HG03565 (cell line): Measurements from ENCODE around the gene ANK3.

Experiments
- ATAC-seq: cut with Tn5 transposase; IDR thresholded peaks from one replicate; pipeline ENCODE4 v1.9.1; 2021; ENCODE audit warnings: mild to moderate bottlenecking, moderate library complexity; ENCODE audit not compliant: unreplicated experiment

Gene ANK3

DNA sequence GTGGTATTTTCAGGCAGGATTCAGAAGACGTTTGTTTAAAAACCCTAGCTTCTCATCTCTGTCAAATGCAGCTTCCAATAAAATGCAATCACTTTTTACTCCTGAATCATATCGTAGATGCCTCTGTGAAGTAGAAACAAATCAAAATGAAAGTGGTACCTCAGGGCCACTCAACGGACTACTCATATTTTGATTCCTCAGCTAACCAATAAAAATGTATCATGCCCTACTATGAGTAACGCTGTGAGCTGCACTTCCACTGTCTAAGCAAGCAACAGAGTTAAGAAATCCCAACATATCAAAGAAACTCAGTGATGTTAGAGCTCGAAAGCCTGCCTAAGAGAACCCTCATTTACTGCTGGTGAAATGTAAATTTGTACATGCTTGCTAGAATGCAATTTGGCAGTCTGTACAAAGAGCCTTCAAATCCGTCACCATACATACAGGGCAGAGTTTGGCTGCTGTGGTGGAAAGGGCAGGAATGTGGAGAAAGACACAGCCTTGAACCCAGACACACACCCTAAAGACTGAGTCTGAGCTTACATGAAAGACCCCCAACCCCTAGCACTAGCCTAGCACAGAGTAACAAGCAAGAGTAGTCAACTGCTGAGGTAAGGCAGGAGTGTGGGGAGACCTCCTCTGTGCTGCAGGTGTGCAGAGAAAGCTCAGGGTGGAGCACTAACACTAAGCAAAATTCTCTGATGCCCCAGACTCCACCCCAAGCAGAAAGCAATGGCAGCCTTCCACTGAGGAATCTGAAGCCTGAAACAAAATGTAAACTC is 151.5 kb downstream of the ANK3 start:
- ATAC-seq, result peak; percentile 34

DNA sequence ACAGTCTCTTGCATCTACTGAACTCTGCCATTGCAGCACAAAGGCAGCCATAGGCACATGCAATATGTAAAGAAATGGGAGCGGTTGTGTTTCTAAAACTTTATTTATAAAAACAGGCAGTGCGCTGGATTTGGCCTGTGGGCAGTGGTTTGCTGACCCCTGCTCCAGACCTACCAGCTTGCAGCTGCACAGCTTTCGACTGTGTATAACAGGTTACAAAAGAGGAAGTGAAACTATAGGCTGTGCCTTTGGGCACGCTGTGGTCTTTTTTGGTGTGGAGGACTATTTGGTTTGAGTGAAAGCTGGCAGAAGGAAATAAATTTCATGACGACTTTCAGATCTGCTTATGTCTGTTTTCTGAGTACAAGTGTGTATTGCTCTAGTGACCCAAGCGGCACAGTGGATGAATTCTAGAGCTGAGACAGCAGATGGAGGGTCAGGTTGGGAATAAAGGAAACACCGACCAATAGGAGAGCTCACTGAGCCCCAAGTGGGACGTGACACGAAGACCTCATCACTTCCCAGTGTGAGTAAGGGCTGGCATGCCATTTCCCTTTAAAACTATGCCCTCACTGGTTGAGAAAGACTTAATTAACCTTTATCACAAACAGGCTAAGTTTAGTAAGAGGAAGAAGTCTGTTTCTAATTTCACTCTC is 152.7 kb downstream of the ANK3 start:
- peak; percentile 96 for ATAC-seq

DNA sequence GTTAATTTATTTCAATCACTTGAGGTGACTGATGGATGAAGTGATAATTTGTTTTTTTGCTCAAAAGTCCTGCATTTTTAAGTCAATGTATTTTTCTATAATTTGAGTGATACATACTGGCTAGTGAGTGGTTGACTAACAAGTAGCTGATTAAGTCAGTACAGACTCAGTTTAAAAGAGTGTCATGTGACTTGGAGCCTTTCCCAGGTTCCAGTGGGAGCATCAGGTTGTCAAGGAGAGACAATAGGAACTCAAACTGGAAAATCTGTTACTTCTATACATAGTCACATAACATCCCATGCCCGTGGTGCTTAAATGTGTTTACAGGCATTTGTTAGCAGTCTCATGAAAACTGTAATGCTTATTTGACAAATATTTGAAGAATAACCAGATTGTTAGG is 154.7 kb downstream of the ANK3 start:
- no peak for ATAC-seq

DNA sequence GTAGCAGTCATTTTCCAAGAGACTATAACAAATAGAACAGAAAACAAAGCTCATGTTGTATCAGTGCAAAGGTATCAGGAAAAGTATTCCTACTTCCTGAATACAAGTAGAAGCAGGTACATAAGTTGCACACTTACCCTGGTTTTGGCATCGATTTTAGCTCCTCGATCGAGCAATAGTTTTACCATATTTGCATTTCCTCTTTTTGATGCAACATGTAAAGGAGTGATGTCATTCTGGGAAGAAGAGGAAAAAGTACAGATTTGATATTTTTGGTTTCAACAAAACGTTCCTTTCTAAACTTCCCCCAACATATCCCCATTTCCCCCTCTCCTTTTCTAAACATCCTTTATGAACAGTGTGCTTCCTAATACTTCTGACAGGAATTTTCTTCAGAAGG is 155.1 kb downstream of the ANK3 start:
- ATAC-seq, result no peak

DNA sequence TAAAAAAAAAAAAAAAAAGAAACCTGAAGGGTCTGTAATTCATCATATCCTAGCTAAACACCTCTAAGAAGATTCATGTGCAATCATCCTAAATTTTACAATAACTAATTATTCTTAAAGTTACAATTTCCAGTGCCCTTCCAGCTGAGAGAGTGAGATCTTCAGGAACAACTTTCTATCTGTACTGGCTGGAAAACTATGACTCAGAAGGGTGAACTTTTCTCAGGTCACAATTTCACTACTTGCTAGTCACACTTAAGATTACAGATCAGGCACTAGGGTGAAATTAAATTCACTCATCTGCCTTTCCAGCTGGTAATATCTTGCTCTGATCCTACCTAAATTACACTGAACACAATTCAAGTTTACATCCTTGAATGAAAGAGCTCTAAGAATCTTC is 158.8 kb downstream of the ANK3 start:
- no peak for ATAC-seq

DNA sequence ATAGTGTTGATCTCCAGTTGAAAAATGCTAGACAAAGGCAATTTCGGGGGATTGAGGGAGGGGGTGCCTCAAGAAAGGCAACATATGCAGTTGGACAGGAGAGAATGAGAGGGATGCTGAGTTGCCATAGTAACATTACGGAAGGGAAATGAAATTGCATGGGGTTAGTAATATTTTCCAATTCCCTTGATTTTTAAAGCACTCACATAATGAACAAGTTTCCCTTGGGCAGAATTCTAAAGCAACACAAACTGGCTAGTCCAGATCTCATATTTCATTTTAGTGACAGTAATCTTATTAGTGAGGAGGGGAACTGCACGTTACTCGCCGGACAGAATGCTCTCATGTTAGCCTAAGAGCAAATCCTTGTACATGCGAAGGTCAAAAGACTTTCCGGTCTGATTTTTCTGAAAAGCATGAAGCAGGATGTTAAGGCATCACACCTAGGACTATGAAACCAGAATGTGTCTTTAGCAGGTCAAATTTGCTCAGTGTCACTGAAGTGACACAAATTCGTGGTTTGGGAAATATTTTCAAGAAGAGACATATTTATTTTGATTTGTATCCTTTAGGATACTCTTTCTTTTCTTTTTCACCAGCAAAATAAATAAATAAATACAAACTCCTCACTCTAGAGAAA is 165.5 kb downstream of the ANK3 start:
- no peak for ATAC-seq

DNA sequence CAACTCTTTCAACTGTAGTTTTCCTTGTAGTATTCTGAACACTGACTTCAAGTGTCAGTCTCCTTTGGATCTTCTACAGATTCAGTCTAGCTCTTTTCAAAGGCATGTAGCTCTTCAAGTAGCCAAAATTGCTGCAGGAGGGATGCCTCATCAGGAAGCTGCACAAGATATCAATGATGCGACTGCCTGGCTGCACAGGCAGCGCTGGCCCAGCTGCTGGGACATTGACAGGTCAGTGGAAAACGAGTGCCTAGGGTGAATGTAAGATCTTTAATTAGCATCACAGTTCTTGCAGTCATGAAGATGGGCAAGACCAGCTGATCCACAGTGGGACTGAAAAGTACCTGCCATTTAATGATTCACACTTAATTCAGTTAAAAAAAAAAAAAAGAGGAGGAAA is 167.6 kb downstream of the ANK3 start:
- no peak for ATAC-seq

DNA sequence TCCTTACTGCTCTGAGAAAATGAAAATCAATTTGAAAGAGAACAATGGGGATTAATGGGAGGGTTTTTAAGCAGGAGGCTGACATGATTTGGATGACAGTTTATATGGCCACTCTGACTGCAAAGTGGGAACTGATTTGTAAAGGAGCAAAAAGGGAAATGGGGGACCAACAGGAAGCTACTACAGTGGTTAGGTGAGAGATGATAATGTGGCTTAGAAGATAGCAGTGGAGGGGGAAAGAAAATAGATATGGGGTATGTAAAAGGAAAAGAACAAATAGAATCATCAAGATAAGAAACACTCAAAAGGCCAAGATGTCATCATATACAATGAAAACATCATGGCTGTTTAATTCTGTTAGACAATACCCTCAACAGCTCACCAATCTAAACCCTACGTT is 177.5 kb downstream of the ANK3 start:
- ATAC-seq, result no peak

DNA sequence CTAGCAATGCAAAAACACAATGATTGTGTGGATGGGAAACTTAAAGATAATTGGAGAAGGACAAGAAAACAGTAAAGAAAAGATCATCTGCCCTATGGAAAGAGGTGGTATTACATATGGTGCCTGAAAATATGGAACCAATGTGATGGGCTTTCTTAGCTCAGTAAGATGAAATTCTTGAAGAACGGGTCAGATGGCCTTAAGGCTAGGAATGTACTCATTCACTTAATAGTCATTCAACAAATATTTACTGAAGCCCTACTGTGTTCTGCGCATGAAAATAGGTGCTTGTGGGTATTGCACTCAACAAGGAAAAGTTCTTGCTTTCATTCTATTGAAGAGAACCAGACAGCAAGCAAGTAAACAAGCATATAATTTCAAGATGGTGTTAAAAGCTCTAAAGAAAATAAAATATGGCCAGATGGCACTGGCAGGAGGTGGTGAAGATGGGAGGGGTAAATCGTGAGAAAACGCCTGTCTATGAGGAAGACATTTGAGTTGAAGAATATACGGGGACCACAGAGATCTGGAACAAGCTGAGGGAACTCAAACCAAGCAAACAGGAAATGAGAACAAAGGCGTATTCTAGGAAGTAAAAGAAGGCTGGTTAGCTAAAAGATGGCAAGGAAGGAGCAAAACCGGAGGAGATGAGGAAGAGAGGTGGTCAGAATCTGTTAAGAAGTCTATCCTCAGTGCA is 179.7 kb downstream of the ANK3 start:
- ATAC-seq, result no peak

DNA sequence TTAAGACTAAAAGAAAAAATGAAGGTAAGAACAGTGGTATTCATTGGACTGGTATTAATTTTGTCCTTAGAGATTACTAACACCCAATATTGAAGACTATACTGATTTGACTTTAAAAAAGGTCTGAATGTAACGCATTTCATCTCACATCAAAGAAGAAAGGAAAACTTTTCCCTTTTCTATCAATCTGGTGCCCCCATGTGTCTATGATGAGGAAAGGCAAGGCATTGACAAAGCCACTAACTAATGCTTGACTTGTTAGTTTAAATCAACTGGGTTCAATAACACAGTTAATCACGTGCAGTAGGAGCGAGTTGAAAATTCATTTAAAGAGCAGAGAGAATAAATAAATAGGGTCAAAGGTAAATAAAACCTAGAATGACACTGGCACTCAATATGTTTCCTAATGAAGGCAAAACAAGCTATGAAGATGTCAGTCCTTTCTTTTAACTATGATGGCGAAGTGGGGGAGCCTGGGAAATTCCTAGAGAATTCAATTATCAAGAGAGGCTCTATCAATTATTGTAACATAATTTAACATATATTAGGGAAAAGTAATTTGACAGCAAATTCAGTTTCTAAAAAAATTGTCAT is 180.9 kb downstream of the ANK3 start:
- no peak for ATAC-seq

DNA sequence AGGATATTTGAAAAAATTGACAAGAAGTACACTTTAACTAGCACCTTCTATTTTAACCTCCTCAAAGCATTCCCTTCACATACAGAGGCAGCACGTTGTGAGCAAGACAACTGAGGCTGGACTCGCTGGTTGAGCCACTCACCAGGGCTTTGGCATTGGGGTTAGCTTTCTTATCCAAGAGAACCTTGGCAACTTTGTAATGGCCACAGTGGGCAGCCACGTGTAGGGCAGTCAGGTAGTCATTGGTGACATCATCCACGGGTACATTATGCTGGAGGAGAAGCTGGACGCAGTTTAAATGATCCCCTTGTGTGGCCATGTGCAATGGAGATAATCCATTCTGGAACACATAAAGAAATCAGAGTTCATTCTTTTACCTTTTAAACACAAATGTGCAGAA is 181.8 kb downstream of the ANK3 start:
- ATAC-seq, result no peak

DNA sequence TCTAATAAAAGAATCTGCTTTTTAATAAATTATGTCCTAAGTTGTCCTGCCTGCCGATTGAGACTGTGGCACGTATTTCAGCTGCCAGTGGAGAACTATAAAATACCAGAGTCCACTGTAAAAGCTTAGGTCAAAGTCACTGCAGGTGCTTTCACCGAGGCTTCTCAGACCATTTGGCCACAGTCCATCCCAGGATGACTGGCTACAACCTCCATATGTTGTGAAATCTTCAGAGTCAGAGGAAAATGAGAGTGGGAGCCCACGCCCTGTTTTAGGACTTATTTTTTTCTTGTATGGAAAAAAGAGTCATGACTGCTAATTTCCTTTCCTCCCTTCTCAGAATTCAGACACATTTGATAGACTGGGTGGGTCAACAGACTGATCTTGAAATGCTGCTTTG is 182.9 kb downstream of the ANK3 start:
- ATAC-seq, result no peak

DNA sequence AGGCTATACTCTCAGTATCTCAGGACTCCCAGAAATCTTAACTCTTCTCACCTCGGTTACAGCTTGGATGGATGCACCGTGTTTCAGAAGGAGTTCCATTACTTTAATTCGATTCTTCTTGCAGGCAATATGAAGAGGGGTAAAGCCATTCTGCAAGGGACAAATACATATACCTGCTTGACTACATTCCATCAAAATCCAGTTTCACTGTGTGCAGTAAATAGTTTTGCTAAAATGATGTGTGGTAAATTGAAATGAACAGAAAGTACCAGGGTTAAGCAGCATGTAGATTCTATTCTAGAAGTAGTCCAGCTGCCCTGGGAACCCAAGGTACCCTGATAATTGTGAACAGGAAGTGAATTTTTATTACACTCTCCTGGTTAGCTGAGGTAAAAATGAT is 183.9 kb downstream of the ANK3 start:
- ATAC-seq, result no peak

DNA sequence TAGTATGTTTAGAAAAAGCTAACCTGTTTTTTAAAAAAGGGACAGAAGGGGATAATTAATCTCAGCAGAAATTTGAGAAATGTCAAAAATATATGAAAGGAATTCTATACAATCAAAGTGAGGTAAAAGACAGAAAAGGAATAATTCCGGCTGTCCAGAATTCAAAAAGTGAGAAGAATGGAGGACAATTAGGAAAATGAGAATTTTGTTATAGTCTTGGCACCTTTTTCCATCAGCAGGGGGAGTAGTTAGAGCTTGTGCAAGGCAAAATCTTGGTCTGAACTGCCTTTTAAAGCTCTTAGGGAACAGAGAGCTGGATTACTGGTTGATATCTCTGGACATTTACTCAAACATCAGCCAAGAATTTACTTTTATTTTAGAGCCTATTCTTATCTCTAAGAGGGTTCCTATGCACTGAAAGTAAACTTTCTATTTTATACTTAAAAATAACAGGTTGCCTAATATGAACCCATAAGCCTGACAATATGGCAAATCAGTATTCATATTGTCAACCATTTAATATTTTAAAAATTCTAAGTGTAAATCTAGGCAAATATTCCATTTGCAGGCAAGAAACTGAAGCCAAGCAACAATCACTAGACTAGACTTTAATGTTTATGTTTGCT is 185.6 kb downstream of the ANK3 start:
- ATAC-seq, result no peak

DNA sequence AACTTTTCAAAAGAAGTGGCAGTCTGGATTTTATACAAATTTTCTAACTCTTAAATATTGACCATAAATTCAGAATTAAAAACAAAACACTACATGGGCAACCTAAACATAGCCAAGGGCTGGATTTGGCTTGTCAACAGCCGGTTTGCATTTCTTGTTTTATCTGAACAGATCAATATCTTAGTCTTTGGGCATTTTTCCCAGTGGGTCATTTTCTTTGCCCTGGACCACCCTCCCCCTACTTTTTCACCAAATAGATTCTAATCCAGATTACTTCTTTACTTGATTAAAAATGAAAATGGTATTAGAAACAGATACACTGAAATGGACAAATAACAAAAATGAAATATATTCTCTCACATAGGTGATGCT is 189.0 kb downstream of the ANK3 start:
- ATAC-seq, result no peak

DNA sequence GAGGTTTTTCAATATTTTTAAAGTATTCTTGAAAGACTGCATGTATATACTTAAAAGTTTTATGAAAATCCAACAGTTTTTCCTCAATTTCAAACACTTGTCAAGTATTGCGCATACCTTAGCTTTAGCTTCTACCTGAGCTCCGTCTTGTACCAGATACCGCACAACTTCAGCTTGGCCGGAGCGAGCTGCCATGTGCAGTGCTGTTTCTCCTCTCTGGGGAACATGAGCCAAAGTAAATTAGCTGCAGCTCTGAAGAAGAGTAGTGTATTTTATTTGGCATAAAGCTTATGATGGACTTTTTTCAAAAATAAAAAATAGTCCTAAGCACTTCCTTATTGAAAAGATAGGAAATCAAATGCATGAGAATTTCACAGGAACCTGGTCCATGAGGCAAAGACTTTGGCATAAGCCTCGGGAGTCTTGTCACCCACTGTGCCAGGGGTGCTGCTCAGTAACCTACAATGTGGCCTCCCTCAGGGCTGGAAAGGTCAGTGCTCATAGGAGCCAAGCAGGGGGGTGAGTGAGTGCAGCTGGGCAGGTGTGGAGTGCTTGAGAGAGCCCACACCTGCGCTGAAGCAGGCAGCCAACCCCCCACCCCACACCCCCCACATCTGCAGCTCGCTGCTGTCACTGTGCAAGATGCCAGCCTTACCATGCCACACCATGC is 189.5 kb downstream of the ANK3 start:
- no peak for ATAC-seq

DNA sequence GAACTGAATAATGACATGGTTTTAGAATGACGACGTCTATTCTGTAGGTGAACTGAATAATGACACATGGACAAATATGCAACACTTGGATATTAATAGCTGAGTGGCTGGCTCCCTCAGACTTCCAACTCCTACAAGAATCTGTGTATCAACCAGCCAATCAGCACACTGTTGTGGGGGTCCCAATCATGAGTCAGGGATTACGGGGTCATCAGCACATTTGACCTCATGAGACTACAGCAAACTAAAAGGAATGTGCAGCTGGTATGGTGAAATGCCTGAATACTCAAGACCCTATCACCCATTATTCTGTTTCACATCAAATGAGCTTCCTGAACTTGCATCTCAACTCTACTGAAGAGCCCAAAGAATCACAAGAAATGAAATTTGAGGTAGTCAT is 192.5 kb downstream of the ANK3 start:
- no peak for ATAC-seq

DNA sequence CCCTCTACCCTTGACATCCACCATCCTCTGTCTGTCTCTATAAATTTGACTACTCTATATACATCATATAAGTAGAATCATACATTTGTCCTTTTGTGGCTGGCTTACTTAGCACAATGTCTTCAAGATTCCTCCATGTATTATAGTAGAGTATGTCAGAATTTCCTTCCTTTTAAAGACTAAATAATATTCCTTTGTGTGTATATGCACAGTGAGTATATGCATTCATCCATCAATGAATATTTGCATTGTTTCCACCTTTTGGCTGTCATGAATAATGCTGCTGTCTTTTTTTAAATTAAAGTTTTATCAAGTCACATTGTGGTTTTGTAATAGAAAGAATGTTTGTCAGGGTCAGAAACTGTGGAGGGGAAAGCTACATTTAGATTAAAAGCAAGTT is 195.3 kb downstream of the ANK3 start:
- ATAC-seq, result no peak

DNA sequence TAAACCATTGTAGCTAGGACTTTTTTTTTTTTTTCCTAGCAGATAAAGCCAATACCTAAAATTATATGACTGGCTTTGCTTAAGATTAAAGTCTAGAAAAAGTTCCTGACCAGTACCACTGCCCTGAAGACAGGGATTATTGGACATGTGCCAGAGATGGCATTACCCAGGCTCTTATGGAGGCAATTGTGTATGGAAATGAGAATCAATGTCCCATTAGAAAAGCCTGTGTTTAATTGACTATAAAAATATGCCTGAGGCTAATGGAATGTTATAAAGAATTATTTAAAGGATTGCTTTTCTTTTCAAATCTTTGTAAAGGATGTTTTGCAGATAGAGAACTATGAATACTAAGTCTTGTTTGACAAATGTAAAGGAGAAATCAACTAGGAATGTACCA is 196.7 kb downstream of the ANK3 start:
- ATAC-seq, result no peak

DNA sequence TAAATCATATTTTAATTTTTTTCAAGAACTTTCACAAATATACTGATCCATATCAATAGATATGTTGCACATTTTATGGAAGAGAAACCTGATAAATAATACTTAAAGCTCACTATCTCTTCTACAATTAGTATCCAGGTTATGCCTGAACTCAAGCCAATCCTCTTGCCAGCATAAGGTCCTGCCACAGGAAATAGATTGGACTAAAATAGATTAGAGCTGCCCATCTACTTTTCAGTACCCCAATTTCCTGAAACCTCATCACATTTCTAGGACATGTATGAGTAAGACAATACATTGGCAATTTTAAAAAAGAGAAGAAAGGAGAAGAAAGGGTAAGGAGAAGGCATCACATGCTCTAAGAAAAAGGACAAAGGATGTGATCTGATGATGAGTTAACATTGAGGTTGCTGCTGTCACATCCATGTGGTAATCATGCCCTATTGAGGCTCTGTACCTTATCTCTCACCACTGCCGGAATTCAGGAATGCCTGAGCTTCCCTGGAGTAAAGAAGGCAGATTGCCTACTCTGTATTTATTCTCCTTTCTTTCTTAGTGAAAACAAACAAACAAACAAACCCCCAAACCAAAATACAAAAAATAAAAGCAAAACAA is 199.7 kb downstream of the ANK3 start:
- ATAC-seq, result no peak
